HG02840 (cell line): Measurements from ENCODE around the gene RAD50.
"Not testable (repeated sequence)": the region's sequence is repeated elsewhere in the genome, so short reads cannot be mapped to it uniquely, and the experiment has no call there.

Source experiments
- ATAC-seq: cut with Tn5 transposase; IDR thresholded peaks from one replicate; pipeline ENCODE4 v1.9.1; 2021; ENCODE audit warnings: mild to moderate bottlenecking, moderate library complexity, moderate number of reproducible peaks; ENCODE audit not compliant: unreplicated experiment, low FRiP score

Gene RAD50

GRCh38 chr5:132556763-132557477 is at the start of gene RAD50:
Gene RAD50, plus strand, starts transcription at chr5:132556977. Its CDS starts 348 bp downstream, at chr5:132557325.
- peak; percentile 95 for ATAC-seq

- ATAC-seq = no peak
These were observed 46.7 kb upstream of the RAD50 start for GRCh38 chr5:132510076-132510475.

- not testable (repeated sequence) for ATAC-seq
These were observed 43.0 kb upstream of the RAD50 start for GRCh38 chr5:132513618-132514336.

- not testable (repeated sequence) for ATAC-seq
These were observed 34.7 kb upstream of the RAD50 start for GRCh38 chr5:132522067-132522466.

- ATAC-seq = not testable (repeated sequence)
These were observed 31.9 kb upstream of the RAD50 start for GRCh38 chr5:132524877-132525276.

- ATAC-seq = peak; percentile 64
These were observed 31.5 kb upstream of the RAD50 start for GRCh38 chr5:132525299-132525724.

- ATAC-seq = no peak
These were observed 30.3 kb upstream of the RAD50 start for GRCh38 chr5:132526290-132526973.

- ATAC-seq = no peak
These were observed 29.7 kb upstream of the RAD50 start for GRCh38 chr5:132526974-132527564.

GRCh38 chr5:132528021-132528420 is 28.8 kb upstream of the RAD50 start:
- ATAC-seq = no peak

- no peak for ATAC-seq
These were observed 27.7 kb upstream of the RAD50 start for GRCh38 chr5:132528866-132529634.

GRCh38 chr5:132530946-132531345 is 25.8 kb upstream of the RAD50 start:
- ATAC-seq = no peak

GRCh38 chr5:132539716-132540115 is 17.1 kb upstream of the RAD50 start:
- ATAC-seq = no peak

GRCh38 chr5:132540149-132540548 is 16.6 kb upstream of the RAD50 start:
- no peak for ATAC-seq

GRCh38 chr5:132540764-132541163 is 16.0 kb upstream of the RAD50 start:
- ATAC-seq = no peak

GRCh38 chr5:132543472-132544201 is 13.1 kb upstream of the RAD50 start, which contains the start of gene IL5:
Gene IL5, minus strand, starts transcription at chr5:132543522. Its CDS starts 44 bp downstream, at chr5:132543478.
- no peak for ATAC-seq

GRCh38 chr5:132546108-132546507 is 10.7 kb upstream of the RAD50 start:
- ATAC-seq = no peak

GRCh38 chr5:132547269-132547668 is 9.5 kb upstream of the RAD50 start:
- ATAC-seq = no peak

- ATAC-seq = not testable (repeated sequence)
These were observed 7.9 kb upstream of the RAD50 start for GRCh38 chr5:132548834-132549233.

- ATAC-seq = no peak
These were observed 7.2 kb upstream of the RAD50 start for GRCh38 chr5:132549576-132549975.
